GM18861 (cell line): ENCODE measurements around the gene ERGIC2.

Experiments used
- ATAC-seq: cut with Tn5 transposase; IDR thresholded peaks from one replicate; pipeline ENCODE4 v1.9.1; 2021; ENCODE audit not compliant: unreplicated experiment

Gene ERGIC2

DNA sequence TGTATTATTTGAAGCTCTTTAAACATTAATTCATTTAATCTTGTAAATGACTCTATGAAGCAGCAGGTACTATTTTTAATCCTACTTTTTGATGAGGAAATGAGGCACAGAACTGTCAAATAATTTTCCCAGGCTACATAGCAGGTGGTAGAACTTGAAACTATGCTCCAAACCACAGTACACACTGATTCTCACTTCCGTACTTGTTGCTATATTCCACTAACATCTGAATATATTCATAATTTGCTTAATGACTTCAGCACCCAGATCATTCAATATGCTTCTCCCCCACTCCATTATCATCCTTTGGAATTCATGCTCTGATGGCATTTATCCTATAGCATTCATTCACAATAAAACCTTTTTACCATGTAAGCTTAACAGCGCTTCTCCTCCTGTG, 4.9 kb downstream of the ERGIC2 start:
- ATAC-seq = no peak

DNA sequence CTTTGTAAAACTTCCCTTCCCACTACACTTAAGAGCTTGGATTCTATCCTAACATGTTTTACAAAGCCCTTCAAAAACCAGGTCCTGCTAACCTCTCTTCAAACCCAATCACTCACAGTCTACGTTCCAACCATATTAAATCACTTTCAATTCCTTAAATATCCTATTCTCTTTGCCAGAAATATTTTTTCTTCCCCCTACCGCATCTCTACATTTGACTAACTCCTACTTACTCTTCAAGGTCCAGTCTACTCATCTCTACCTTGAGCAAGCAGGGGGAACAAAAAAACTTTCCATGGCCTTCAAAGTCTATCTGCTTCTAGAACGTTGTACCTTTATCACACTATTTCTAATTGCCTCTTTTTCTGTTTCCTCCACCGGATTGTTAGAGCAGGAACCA, 6.1 kb downstream of the ERGIC2 start:
- no peak for ATAC-seq

DNA sequence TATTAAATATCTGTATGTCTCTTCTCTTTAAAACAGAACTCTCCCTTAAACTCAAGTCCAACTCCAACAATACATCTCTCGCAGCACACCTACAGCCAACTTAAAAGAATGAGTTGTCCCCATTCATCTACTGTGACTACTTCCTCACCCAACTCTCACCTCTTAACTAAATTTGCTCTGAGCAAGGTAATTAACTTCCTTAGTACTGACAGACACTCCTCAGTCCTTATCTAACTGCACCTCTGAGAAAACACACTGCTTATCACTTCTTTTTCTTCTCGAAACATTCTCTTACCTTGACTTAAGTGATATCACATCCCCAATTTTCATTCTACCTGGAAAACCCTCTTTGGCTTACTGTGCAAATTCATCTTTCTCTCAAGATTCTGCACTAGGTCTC, 7.0 kb downstream of the ERGIC2 start:
- ATAC-seq = no peak

DNA sequence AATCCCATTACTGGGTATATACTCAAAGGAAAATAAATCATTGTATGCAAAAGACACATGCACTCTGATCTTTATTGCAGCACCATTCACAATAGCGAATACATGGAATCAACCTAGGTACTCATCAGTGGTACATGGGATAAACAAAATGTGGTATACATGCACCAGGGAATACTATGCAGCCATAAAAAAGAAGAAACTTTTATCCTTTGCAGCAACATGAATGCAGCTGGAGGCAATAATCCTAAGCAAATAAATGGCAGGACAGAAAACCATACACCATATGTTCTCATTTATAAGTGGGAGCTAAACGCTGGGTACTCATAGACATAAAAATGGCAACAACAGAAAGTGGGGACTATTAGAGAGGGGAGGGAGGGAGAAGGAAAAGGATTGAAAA, 15.9 kb downstream of the ERGIC2 start:
- no peak for ATAC-seq

GRCh38 chr12:29354954-29355353, 26.0 kb downstream of the ERGIC2 start:
- no peak for ATAC-seq

DNA sequence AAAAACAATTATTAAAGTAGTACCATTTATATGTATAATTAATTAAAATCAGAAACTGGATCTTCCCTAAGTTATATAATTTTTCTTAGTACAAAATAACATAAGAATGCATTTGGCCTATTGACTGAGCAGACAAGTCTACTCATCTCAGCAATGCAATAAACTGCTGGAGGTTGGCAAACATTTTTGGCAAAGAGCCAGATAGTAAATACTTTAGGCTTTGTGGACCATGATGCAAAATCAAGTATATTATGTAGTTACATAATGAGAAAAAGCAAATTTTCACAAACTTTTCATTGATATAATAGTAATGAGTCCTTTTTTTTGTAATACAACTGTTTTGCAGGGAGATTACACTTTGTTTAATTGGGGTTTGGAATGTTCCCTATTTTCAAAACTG, 30.9 kb downstream of the ERGIC2 start:
- ATAC-seq = no peak

DNA sequence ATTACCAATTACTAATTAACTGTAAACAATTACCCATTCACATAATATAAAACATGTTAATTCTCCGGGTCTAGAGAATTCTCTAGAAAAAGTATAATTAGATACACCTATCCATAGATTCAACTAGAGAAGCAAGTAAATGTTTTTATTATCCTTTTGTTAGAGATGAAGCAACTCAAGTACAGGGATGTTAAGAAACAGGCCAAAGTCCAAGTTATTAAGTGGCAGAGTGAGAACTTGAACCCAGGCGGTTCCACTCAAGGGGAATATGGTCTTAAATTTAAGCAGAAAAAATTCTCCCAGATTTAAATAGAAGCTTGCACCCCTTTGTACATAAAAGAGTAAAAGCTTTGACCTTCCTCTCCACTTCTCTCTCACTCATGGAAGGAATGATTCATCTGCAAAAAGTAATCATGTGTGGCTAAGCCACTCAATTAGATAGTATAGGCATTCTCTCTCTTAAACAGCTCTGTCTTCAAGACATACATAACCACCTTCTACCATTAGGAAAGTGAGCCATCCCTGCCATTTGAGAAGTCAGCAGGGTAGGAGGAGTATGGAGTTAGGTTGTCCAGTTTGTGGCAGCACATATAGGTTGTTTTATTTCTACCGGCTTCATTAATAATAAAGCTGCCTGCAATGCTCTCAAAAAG, 34.1 kb downstream of the ERGIC2 start:
- no peak for ATAC-seq

DNA sequence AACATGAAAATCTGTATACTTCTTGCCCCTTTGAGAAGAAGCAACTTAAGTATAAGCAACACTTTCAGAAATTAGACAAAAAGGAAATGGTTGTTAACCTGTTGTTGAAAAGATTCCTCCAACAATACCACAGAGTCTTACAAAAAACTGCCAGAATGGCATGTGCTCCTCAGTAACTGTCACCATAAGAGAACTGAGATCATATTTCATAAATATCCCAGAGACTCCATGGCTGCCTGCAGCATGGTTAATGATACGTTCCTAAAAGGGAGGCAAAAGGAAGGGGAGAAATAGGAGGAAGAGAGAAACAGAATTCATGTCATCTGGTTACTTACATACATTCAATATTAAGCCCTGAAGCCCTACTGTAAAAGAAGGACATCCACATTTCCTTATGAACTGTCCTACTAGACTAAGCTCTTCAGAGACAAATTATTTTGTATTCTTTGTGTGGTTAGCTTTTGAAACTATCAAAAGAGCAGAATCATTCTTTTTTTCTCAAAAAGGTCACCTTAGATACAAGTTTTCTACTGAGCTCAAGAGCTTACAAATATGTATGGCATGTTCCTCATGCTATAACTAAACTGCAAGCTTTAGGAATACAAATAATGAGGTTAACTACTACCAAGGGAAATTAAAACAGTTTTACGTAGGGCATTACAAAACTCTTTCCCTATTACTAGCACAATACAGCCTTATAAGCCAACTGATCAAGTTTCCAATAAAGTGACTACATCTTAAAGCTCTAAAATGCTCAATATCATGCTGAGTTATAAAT, 37.8 kb downstream of the ERGIC2 start:
- no peak for ATAC-seq

GRCh38 chr12:29337325-29337724, 43.6 kb downstream of the ERGIC2 start:
- no peak for ATAC-seq

DNA sequence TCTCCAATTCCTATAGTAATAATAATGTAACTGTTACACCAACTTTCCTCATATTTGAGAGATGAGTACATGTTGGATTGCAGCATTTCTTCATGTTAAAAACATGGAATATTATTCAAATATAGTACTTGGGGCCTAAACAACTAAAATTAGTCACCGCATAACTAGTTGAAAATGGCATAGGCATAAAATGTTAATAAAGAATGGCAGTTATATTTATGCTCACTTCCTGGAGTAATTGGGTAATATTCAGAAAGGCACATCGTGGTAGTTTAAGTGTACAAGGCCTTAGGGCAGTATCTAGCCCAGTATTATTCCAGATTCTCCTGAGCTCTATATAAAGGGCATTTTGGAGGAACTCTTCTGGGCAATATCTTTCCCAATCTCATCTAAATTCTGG, 46.0 kb downstream of the ERGIC2 start:
- no peak for ATAC-seq

- no peak for ATAC-seq
Measured at GRCh38 chr12:29333178-29333577, 47.8 kb downstream of the ERGIC2 start.

DNA sequence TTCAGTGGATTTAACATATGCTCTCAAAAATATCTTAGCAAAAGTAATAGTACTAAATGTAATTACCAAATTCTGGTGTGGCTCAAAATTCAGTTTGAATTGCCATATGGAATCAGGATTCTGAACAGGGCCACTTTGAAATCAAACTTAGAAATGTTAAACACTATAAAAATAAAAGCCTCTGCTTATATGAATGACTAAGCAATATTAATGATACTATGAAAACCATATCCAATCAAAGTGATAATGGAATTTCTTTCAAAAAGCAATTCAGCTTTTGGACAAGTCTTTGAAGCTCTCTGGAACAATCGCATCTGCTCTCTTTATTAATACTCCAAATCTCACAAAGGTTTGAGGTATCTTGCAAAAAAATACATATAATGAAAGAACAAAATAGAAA, 51.6 kb downstream of the ERGIC2 start:
- ATAC-seq = no peak

DNA sequence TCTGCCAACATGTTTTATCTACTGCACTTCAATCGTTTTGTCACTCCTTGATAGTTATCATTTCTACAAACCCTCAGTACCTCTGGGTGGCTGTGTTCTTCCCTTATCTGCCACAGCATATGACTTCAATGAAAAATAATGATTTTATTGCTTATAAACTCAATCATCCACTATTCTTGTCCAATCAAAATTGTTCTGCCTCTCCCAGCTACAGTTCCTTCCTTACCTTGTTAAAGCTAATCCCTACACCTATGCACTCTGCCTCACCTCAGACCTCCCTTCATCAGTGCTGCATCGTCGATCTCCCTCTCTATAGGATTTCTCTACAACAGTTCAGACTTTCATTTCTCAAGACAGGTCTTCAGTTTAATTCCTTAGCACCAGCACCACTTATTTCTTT, 58.8 kb downstream of the ERGIC2 start:
- ATAC-seq = no peak

GRCh38 chr12:29320295-29321085, 60.5 kb downstream of the ERGIC2 start:
- ATAC-seq = no peak

DNA sequence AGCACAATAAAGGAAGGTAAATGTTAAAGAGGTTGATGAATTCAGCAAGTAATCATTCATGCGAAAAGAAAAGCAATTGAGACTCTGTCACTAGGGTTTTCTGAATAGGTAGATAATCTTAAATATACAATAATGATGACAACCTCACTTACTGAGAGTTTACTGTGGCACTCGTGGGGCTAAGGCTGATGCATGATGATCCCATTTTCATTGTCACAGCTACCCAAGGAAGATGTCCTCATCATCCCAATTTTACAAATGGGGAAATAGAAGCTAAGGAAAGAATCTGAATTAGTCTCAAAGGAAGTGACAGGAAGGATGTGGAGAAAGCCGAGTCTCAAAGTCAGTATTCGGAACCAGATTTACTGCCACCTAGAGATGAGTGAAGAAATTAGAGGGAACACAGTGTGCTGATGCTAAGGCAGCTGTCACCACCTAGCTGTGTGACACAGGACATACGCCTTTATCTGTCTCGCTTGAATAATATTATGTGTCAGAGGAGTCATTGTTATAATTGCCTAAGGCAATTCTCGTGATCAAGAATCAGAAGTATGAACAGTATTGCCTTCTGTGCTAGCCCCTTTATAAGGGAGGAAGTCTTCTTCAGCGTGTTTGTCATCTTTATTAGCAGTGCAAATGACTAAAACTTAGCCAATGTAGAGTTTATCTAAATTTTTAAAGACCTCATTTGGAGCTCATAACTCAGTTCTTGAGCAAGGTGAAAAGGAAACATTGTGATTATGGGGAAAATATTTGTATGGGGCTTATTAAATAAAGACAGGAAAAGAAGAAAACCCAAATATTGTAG, 63.2 kb downstream of the ERGIC2 start:
- ATAC-seq = peak; percentile 100

DNA sequence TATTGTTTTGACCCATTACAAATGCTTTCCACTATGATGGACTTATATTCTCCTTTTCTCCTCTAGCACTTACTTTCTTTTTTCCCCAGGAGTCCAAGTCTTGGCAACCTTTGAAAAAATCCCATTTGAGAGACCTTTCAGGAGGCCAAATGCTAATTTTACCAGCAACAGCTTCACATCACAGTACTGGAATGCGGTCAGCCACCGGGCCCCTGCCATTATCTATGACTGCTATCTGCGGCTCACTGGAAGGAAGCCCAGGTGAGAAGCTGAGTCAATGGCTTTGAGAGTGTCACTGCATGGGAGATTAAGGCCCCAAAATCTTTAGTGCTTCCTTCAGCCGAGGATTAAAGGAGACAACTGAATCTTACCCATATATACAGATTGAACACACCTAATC, 64.2 kb downstream of the ERGIC2 start:
- ATAC-seq = no peak

DNA sequence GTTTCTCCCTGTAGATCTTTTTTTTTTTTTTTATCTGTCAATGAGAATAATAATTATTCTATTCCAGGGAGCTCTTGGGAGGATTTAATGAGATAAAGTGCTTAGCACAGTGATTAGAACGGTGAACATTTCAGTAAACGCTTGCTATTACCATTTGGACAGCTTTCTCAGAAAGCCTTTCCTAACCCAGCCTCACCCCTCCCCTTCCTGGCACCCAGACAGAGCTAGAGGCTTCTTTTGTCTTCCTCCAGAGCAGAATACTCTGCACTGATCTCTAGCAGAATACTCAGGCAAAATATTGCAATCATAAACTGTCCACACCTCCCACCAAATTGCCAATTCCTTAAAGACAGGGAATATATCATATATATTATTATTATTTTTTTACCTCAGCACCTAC, 66.6 kb downstream of the ERGIC2 start:
- no peak for ATAC-seq

DNA sequence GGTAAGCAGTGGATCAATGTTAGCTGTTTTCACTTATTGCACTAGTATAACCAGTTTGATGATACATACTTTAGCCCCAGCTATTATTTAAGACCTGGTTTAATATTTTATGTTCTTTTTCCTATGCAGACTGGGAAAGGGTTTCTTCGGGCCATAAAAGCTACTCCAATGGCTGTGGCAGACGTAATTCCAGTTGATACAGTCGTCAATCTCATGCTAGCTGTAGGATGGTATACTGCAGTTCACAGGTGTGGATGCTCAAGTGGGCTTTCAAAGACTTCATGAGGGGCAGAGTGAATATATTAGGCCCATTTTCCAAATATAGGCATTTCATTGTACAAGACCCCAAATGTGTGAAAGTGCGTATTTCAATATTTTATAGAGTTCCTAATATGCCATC, 70.1 kb downstream of the ERGIC2 start:
- no peak for ATAC-seq

GRCh38 chr12:29309320-29309902, 71.6 kb downstream of the ERGIC2 start:
- no peak for ATAC-seq

DNA sequence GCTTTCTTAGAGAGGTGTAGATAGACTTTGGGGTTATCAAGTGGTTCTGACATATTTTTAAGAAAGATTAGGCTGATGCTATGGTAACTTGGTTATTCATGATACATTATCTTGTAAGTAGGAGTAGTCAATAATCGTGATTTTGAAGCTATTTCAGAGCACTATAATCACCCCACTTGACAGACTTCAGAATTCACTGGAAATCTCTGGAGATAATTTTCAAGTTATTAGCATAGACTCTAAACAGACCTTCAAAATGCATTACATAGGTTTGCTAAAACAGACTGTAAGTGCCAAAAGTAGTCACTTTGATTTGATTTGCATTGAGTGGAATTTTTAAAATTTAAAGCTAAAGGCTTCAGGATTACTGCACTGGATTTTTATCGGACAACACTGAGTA, 74.3 kb downstream of the ERGIC2 start:
- ATAC-seq = no peak

DNA sequence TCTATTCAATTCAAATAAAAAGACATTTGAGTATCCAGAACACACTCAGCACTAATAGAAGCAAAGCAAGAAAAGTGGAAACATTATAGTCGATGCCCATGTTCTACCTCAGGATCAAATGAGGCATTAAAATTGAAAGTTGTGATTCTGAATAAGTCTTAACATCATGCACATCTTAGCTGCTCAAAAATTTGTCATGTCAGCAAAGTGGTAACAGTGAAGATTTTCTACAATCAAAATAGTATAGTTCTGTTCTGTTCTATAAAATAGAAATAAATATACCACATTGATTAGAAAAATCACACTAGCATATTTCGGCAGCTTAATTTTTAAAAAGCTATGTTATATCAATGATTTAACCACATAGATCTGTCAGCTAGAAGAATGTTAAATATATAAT, 74.7 kb downstream of the ERGIC2 start:
- ATAC-seq = no peak
